Lung microvascular endothelial cell (primary cell): ENCODE data around the gene ASB8. TPM values are rescaled to one million over a fixed set of nuclear protein-coding genes. Genes with fewer than 3 reads are reported as not detected.
A peak's percentile ranks its signal among the peaks of the same experiment; 100 is the strongest.

Experiments used
- DNase-seq, 2 donors: peaks; one replicate each; pipeline versions ENCODE4 v3.0.0 to v3.0.0-alpha.2; 2010; ENCODE audit warnings: low read depth in 2 of 2
- total RNA-seq: library from RNA; depleted of rRNA; stranded (reverse); fragments of >200 nt; gene quantifications from 2 replicates; pipeline ENCODE4 v1.2.1, GENCODE V29; 2014

The ASB8 gene, protein sequence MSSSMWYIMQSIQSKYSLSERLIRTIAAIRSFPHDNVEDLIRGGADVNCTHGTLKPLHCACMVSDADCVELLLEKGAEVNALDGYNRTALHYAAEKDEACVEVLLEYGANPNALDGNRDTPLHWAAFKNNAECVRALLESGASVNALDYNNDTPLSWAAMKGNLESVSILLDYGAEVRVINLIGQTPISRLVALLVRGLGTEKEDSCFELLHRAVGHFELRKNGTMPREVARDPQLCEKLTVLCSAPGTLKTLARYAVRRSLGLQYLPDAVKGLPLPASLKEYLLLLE
- total RNA-seq = 11.1 and 16.7 TPM in 2 replicates

DNA sequence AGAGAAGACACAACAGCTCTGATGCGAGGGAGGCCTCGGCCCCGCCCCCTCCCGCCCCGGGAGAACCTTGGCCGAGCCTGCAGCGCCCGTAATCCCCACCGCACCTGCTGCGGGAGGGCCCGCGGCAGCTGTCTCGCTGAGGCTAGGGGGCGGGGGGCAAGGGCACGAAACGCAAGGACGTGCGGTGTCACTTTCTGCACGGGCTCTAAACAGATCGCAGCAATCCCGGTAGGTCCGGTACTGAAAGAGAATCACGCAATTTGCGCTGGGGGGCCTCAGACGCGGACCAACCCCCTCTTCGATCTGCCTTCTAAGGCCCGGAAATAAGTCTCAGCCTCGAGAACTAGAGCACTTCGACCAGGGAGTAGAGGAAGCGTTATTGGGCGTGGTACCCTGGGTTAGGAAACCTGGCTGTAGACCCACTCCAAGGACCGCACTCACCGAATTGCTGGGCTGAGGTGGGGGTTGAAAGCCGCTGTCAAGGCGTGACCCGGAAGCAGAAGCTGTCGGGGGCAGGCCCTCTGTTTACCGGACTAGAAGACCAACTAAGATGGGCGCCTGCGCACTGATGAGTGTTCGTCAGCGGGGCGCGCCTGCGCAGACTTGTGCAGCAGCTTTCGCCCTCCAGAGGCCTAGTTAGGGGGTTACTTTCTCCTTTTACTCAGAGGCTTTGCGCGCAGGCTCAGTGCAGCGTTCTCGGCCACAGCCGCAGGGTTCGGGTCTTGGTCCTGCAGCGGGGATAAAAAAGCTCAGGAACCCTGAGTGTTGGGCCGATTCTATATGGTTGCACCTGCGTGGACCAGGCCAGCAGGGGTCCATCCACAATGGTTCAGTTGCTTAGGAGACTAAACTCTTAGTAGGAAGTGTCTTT lies at the start of gene ASB8:
Gene ASB8, minus strand, starts transcription at position 498 of the 871 bp plus-strand sequence. CDS start 4,019 bp downstream, outside the sequence.
- DNase-seq = peak; percentile 99

DNA sequence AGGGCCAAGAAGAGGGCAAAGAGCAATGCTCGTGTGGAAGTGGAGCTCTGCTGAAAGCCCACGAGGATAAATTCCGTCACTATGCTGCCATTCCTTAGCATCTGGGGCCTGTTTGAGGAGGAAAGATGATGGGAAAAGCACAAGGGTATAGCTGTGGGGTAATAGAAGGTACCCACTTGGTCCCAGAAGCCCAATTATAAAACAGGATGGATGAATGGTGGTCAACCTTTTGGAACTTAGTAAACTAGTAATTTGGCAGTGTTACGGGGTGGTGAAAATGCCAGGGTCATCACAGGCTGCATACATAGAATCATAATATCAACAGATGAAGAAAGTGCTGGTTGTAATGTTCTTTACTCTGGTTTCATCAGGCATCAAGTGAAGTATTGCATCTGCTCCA lies 45.9 kb upstream of the ASB8 start, which contains the start of gene OR10AD1:
Gene OR10AD1, minus strand, starts transcription at position 101 of the 400 bp plus-strand sequence. Its CDS starts 0 bp downstream, at position 101.
- no peak for DNase-seq

DNA sequence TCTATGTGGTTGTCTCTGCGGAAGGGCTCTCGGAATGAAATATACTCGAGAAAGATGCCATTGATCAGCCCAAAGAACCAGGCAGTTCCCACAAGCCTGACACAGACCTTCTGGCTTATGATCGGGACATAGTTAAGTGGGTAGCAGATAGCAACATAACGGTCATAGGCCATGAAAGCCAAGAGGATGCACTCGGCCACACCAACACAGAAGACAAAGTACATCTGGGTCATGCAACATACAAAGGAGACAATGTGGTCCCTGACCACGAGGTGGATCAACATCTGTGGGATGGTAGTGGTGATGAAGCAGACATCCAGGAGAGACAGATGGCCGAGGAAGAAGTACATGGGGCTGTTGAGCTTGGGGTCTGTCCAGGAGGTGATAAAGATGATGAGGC lies 45.5 kb upstream of the ASB8 start:
- DNase-seq = no peak

DNA sequence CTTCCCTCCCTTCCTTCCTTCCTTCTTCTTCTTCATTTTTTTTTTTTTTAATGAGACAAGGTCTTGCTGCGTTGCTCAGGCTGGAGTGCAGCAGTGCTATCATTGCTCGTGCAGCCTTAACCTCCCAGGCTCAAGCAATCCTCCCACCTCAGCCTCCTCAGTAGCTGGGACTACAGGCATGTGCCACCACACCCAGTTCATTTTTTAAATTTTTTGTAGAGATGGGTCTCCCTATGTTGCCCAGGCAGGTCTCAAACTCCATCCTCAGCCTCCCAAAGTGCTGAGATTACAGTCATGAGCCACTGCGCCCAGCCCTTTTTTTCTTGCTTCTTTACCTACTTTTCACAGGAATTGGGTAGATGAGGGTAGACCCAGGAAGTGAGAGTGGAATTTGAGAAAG lies 44.2 kb upstream of the ASB8 start:
- no peak for DNase-seq

DNA sequence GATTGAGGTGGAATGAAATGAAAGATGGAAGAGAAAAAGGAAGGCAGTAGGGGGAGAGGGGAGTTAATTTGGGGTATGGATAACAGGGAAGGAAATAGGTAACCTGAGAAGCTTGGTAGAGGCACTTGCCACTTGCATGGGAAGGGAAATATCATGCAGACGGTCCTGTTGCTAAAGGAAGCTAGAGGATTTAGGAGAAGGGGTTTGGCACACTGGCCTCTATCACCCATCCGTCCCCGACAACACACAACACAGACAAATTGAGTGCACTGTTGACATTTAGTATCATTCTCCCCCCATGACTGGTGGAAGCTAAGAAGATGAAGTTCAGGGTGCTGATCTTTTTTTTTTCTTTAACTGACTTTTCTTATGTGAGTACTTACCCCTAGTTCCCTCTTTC lies 43.8 kb upstream of the ASB8 start:
- no peak for DNase-seq

DNA sequence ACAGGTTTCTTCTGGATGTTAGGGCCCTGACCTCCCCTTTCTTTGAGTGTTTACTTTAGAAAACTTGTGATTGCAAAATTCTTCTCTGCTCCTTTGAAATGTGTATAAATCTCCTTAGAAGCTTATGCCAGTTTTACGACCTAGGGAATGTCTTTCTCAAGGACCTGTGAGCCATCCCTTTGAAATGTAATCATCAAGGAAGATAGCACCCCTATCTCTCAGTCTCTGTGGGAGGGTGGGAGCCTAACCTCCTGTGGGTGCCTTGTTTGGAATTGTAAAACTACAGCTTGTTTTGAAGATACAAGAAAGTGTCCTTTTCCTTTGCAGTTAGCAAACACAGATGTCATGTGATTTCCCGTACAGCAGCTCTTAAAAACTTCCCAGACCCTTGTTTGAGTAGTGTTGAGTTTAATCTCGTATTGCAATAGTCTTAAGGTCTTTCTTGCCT lies 42.5 kb upstream of the ASB8 start:
- no peak for DNase-seq

DNA sequence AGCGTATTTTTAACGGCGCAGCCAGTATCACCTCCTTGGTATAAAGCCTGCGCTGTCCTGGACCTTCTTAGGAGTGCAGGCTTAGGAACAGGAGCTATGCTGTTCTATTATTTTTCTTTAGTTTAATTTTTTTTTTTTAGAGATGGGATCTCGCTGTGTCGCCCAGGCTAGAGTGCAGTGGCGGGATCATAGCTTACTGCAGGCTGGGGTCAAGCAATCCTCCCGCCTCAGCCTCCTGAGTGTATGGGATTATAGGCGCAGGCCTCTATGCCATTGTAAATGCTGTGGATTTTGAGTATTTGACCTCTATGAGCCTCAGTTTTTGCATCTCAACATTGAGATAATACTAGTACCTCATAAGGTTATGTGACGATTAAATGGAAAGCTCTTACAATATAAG lies 41.7 kb upstream of the ASB8 start:
- no peak for DNase-seq

DNA sequence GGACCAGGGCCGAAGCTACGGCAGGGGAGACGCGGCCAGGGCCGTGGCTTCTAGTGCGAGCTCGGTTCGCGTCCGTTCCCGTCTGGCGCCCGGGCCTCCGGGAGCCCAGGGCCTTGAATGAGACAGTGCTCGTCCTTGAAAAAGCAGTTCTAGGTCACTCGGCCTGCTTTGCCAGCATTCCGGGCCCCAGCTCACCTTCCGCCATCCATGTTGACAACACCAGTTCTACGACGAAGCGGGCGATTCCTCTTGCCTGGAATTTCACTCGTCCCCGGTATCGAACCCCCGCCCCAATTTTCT lies 41.3 kb upstream of the ASB8 start:
- peak in 1 of 2 donors; percentile 27 for DNase-seq

DNA sequence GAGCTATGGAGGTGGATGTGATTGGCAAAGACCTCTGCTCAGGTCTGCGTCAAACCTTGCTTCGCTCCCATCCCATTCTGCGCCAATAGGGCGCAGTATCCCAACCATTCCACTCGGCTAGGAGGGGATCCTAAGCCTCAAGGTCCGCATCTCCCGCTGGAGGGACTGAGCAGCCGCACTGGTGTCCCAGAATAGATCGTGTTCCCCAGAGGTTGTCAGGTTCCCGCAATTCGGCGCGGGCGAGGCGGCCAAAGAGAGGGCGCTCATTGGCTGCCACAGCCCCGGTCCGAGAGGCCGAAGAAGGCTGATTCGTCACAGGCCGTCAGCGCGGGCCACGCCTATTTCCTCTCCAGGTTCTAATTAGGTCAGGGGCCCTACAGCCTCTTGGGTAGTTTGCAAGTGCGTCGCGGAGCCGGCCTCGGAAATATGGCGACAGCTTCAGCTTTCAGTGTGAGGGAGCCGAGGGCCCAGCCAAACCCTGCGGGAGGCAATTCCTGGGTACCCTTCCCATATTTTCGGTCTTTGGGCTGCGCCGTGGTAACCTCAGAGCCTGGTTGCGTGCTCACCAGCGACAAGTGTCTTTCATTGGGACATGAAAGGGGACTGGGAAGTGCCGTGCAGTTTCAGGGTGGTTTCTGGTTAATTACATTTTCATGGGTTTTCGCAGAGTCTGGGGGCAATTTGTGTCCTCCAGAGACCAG lies 40.8 kb upstream of the ASB8 start:
- peak; percentile 78 to 94 for DNase-seq

DNA sequence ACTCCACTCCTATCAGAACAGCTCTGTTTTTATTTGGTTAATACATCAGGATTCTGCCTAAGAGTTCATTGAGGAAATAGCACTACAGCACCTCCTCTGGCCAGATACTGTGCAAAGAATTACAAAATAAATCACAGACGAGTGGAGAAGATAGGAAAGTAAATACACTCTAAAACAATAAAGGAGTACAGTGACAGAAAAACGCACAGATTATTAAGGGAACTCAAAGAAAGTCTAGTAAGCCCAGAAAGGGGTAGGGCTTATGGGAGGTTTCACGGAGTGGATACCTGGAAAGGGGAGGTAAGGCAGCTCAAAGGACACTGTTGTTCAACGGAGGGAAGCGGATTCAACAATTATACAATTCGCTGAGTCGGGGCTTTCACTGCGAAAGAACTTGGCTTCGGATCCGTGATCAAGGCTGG lies 40.2 kb upstream of the ASB8 start:
- peak in 1 of 2 donors; percentile 53 for DNase-seq

DNA sequence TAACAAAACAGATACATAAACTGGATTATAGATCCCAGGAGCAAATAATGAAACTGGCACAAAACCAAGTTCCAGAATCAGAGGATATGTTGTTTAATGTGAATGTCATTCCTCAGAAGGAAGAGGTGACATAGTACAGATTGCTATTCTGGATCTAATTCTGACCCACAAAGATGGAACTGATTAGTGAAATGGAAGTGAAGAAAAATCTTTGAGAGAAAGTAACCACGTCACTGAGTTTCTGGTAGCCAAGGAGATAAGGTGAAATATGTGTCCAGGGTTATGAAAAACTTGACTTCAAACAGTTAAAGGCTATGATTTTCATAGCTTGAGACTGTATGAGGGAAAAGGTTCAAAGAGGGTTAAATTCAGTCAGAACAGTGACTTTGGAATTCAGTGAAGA lies 37.5 kb upstream of the ASB8 start:
- no peak for DNase-seq

DNA sequence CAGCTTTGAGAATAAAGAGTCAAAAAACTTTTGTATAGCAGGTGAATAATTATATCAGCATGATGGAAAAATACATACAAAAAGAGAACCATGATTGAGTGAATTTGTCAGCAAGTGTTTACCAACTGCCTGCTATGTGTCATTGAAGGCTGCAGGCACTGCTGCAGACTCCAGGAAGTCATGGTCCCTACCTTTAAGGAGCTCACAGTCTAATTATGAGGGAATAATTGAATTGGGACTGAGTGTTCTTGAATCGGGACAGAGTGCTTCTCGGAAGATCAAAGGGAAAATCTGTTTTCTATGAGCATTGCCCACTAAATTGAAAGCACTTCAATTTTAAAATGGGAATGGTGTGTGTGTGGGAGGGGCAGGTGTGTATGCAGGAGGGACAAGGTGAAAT lies 36.3 kb upstream of the ASB8 start:
- no peak for DNase-seq

DNA sequence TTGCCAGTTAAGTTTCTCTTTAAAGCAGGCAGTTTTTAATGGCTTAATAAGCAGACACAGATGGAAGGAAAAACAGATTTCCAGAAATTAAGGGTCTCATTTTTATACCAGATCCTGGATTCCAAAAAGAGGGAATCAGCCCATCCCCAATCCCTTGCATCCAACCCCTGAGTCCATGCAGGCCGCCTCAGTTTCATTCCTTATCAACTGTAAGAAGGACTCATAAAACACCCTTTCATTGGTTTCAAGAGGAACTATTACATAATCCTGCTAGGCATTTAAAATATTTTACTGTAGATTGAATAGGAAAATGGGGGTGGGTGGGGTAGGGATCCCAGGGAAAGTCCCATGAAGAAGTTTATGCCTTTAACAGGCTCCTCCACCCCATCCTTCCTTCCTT lies 35.5 kb upstream of the ASB8 start:
- no peak for DNase-seq

DNA sequence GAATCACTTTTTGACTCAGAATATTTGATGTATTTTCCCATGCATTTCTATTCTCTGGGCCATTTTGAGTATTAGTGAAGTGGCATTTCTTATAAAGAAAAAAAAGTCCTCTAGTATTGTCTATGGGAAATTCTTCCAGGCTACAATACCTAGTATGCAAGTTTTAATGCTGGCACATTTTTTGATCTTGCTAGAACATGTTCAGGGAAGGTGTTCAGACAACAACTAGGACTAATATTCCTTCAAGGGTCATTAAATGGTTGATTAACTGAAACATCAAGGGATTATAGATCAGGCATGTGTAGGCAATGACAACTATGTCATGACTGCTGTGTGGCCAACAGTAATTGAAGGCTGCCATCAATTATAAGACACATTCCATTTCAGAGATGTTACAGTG lies 33.8 kb upstream of the ASB8 start:
- DNase-seq = no peak

DNA sequence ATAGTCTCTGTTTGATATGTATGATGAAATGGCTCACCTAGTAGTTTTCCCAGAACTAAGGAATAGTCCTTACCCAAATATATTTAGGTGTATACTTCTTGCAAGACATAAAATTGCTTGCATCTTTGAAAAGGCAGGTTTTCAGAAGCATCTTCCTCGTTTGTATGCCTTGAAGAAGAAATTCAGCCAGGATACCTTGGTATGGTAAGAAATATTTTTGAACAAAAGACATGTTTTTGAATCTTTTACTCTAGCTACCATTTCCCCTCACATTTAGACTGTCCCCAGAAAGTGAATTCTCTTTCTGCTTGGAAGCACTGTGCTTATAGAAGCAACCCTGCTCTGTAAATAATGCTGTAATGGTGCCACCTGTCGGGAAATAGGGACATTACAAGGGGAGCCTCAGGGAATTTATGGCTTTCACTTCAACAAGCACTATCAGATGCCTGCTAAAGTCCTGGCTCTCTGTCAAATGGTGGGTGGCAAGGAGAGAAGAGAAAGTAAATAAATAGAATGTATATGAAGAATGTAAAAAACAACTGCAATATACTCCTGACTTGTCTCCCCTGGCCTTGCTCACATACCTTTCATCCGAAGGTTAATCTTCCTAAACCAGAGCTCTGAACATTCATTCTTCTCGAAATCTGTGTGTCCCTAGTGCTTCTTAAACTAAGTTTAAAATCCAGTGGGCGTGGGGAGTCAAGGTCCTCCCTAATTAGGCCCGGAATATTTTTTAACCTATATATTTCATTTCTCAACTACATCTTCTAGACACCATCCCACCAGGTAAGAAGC lies 32.2 kb upstream of the ASB8 start:
- peak; percentile 72 for DNase-seq

DNA sequence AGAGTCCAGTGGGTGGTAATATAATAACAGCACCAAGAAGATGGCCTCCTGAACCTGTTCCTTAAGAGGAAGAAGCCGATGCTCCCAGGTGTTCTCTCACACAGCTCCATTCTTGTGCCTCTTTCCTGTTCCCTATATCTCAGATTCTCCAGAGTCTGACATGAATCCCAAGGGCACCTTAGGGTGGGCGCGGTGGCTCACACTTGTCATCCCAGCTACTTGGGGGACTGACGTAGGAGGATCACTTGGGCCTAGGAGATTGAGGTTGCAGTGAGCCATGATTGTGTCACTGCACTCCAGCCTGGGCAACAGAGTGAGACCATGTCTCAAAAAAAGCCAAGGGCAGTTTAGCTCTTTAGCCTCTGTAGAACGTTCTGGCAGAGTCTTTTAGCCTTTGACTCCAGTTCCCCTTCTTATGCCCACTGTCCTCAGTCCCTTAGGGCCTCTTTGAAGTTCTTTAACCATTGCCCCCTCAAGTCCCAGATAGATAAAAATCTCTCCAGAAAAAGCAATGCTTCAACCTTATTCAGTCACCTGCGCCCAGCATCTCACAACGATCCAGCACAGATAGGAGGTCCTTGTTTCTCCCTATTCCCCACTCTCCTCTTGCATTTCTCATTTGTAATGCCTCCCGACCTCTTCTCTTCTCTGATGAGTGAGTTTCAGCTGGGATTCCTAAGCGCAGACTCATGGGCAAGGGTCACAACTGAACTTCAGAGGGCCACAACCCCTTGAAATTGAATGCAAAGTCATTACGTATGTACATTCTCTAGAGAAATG lies 30.8 kb upstream of the ASB8 start:
- no peak for DNase-seq

DNA sequence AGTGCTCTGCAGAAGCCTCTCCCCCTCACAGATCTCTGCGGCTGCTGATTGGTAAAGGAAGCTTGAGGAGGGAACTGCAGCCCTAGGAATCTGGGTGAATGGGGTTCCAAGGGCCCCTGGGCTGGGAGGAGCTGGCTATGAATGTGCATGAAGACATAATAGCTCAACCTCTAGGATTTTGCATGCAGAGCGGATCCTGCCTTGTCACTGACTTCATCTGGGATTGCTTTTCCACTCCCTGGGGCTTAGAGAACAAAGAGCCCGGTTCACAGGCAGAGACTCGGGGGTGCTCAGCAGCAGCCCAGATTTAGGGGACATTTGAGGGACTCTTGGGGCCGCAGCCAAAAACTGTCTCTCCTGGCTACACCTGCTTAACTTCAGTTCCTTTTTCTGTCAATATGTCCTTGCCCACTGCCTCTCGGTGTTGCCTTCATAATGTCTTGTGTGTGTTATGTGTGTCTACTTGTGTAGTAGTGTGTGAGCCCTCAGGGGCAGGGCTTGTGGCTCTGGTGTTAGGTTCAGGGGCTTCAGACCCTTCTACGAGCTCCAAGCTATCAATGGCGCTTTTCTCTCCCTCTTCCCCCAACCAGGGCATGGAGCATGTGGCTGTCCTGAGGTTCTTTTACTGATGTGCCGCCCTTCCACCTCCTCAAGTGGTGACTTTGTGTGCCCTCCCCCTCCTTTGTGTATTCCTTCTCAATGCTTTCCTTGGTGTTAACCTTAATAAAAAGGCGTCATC lies 28.0 kb upstream of the ASB8 start:
- no peak for DNase-seq

DNA sequence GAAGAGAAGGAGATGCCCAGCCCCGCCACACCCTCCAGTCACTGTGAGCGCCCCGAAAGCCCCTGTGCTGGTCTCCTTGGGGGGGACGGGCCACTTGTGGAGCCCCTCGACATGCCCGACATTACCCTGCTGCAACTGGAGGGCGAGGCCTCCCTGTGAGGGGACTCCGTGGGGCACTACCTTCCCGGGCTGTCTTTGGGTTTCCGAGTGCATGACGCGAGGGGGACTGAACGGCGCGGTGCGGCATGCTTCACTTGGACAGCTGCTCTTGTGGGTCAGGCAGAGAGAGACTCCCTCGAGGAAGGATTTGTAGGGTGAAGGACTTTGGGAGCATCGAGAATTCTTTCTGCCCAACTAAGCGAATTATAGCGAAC lies 27.2 kb upstream of the ASB8 start:
- no peak for DNase-seq

DNA sequence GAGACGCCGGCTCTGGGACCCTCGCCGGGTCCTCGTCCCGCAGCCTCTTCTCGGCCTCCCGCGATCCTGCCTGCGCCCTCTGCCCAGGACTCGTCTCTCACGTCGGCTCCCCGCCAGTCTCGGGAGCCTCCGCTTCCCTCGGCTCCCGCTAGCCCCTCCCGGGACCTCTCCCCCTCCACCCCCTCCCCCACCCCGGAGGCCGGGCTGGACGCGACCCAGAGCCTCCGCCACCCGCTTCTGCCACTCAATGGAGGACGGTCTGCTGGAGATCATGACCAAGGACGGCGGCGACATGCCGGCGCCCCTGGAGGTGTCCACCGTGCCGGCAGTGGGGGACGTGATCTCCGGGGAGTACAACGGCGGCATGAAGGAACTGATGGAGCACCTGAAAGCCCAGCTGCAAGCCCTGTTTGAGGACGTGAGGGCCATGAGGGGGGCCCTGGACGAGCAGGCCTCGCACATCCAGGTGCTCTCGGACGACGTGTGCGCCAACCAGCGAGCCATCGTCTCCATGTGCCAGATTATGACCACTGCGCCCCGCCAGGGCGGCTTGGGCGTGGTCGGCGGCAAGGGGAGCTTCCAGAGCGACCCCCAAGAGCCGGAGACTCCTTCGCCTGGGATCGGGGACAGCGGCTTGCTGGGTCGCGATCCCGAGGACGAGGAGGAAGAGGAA lies 26.7 kb upstream of the ASB8 start:
- DNase-seq = no peak
